Activated T-cell treated with anti-CD3 and anti-CD28 coated beads for 1 hour (primary cell): ENCODE measurements around the gene GAS7.

Source experiments
- DNase-seq: peaks from one replicate; pipeline ENCODE4 v3.0.0-alpha.2; 2020; ENCODE audit warnings: low read depth

Gene GAS7

DNA sequence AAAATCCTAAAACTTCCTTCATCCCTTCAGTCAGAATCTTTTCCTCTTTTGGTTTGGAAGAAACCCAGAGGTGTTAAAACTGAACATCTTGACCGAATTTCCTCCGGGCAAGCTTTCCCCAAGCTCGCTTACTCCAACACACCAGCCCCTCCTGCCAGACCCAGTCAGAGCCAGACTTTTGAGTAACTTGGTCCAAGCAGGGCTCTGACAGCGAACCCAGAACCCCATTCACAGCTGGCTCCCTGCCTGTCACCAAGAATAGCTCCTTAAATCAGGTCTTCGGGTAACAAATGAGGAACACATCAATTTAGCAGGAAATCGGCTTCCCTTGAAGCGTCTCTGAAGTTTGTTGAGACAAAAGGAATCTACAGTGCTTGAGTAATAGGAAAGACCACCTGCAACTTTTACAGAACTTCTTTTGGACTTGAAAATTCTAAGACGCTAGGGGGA lies 27.3 kb downstream of the GAS7 start:
- no peak for DNase-seq

DNA sequence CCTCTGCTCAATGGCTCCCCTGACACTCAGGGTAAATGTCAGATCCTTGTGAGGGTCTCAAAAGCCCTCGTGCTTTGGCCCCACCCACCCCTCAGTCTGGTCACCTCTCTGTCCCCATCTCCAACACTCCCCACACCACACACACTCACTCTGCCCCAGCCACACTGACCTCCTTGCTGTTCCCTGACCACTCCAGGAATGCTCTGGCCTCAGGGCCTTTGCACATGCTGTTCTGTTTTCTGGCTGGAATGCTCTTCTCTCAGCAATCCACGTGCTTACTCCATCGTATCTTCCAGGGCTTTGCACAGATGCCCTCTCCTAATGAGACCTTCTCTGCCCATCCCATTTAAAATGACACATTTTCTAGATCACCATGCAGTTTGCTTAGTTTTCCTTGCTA lies 28.2 kb downstream of the GAS7 start:
- DNase-seq = no peak

DNA sequence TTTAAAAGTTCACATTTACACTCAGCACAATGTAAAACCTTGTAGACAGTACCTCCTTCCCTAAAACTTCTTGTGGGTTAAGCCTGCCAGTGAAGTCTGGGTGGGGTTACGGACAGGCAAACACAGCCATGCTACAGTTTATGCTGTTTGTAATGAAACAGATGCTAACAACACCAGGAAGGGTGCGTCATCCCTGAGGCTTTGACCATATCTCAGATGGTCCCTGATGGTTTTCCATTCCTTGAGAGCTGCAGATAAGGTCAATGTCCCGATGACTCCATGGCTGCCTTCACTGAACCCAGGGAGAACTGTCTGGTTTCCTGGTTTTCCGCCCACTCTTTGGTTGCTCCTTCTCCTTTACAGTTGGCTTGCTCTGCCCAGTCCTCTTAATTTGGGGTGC lies 29.1 kb downstream of the GAS7 start:
- DNase-seq = no peak

DNA sequence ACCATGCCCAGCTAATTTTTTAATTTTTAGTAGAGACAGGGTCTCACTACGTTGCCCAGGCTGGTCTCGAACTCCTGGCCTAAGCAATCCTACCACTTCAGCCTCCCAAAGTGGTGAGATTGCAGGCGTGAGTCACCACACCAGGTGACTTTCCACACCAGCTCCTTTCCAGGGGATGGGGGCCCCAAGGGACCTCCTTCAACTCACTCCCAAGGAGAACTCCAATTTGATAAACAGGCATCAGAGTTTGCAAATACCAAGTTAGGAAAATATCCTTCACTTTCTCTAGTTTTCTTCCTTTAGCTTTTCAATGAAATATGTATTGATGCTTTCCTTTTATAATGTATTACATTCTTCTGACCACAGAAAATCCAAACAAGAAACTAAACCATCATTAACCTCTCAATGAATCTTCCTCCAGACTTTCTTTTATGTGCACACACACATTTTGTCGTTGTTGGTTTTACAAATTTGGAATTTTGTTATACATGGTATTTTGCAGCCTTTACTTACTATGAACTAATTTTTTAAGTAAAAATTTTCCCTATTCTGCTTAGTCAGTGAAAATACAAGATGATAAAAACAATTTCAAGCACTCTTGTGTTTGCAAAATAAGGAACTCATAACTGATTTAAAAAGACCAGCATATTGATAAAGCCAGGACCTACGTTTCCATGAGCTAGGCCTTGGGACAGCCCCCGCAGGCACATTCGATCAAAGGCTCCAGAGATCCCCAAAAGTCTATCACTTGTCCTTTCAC lies 32.0 kb downstream of the GAS7 start:
- DNase-seq = no peak

DNA sequence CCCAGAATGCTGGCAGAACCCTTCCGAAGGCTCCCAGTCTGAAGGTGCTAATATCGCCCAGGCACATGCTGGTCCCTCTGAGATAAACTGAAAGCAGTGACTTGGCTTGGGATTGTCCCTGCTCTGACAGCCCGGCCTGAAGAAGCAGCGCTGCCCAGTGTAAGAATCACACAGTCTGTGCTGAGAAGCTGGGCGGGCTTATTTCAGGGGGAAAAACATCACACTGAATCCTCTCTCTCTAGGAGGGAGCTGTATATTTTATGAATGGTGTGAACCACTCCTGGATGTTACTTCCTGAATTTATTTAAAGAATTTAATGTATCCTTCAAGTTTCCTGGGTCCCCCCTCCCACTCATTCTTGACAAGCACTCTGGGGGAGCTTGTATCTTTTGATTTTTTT lies 36.3 kb downstream of the GAS7 start:
- no peak for DNase-seq

DNA sequence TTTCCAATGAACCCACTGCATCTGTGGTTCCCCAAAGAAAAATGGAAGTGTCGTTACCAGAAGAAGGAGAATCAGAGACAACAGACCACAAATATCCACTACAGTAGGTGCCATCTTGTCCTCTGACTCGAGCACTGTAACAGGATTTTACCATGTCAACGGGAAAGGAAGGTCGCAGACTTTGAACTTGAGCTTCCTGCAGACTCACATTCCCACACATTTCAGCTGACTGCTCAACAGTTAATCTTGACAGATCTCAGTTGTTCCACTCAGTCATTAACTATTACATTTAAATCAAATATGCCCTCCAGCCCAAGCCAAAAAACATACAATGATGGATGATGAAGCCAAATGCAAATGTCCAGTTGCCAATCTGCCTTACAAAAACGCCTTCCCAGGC lies 37.0 kb downstream of the GAS7 start:
- no peak for DNase-seq

DNA sequence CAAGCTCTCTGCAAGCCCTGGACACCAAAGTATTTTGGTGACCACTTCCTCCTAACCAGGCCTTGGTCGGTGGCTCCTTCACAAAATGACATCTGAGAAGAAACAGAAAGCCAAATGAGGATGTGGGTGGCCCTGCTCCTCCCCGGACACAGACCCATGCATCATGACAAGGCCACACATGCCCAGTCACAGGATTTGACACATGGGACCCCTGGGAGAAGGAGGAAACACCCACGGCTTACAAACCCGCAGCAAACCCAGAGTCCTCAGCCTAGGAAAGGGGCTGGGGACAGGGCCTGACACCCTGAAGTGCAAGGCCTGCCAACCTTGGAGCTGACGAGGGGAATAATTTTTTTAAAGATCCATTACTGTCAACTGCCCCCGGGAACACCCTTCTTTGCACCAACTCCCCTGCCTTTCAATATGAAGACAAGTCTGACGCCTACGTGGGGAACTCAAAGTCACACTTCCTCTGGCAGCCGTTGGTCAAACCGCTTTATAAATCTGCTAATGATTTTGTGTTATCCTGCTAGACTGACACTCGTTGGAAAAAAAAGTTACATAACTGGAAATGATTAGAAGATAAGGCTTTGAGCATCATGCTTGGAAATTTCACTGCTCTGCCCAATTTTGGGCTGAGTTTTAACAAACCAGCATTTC lies 41.3 kb downstream of the GAS7 start:
- DNase-seq = no peak

DNA sequence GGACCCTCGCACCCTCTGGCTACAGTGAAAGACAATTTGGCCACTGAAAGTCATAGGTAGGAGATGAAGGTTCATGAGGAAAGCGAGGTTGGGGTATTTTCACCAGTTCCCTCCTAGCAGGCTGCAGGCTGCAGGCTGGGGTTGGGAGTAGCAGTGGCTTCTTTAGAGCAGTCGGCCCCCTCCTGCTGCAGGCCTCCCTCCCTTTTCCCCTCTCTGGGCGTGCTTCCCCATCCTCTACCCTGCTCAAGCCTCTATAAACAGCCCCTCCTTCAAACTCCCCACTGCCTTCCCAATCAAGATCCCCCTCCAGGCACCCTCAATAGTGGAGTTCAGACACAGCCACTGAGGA lies 41.8 kb downstream of the GAS7 start:
- DNase-seq = no peak

DNA sequence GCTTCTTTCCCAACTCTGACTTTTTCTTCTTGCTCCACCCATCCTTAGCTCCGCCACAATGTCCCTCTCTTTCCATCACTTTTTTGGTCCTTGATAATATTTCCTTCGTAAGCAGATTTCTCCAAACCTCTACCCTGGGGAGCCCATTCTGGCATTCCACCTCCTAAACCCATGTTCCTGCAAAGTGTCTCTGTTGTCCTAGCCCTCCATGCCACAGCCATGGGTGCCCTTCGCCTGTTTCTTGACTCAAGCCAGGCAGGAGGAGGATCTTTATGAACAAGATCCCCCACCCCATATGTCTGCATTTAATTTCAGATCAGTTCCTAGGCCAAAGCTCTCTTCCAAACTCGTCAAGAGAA lies 42.4 kb downstream of the GAS7 start:
- DNase-seq = no peak

DNA sequence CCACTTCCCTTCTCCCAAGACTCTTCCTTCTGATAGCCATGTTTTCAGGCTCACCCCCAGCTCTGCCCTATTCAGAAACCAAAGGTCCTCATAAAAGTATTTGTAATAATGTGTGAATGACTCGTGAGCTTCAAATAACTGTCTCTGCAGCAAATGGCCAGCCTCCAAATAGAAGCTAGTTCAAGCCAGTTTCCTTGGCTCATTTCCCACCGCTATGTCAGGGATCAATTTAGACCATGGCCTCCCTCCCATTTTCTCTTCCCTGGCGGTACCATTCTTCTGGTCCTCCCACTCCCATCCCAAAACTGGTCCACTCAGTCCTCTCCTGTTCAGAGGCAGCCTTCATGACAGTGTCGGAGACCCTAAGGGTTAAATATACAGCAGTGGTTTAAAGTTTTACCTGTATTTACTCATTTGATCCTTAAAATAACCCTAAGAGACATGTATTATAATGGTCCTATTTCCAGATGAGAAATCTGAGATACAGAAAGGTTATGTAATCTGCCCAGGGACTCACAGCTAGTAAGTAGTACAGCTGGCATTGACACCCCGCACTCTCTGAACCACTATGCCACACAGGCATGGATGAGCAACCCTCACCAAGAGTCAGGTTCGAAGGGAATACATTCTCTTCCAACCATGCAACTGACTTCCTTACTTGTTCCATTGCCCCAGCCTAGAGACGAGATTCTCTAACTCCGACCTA lies 42.9 kb downstream of the GAS7 start:
- DNase-seq = no peak

DNA sequence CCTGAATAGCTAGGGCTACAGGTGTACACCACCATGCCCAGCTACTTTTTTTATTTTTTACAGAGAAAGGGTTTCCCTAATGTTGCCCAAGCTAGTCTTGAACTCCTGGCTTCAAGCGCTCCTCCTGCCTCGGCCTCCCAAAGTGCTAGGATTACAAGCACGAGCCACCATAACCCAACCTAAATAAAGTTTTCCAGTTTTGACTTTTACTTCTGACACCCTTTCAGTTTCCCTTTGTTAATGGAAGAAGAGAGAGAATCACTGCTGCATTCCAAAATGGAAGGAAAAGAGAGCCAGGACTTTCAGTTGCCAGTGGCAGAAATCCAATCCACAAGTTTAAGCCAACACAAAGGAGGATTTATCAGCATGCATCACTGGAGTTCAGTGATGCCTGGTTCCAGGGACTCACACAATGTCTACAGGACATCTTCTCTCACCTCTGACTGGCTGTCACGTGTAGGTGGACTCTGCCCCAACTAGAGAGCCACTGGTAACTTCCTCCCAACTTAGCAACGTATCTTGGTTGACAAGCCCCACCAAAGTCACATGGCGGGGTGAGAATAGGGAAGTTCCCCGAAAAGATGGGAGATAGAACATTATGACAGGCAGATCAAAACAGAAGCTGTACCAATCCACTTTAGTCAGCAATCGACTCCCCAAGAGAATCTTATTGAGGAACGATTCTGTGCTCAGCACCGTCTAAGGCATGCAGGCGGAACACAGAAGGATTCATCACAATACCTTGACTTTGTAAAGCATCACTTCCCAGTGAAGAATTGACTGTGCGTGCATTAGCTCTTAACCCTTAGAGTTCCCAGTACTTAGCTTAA lies 46.5 kb downstream of the GAS7 start:
- DNase-seq = no peak

DNA sequence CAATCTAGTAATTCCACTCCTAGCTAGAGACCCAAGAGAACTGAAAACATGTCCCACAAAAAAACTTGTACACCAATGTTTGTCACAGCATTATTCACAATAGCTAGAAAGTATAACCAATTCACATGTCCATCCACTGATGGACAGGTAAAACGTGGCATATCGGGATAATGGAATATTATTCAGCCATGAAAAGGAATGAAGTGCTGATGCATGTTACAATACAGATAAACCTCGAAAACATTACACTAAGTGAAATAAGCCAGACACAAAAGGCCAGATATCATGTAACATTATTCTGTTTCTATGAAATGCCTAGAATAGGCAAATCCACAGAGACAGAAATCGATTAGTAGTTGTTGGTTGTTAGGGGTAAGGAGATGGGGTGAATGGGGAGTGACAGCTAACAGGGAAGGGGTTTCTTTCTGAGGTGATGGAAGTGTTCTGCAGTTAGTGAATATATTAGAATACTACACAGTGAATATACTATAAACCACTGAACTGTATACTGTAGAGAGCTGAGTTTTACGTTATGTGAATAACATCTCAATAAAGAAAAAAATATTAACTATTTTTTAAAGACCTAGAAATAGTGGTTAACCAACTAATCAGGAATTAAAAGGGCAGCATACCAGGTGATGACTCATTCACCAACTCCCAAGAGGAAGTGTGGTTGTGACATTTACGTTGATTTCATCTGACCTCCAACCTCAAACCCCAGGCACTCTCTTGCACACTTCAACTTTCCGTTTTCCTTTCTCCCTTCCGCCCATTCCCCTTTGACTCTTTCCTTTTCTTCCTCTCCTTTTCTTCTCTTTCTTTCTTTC lies 48.6 kb downstream of the GAS7 start:
- DNase-seq = no peak

DNA sequence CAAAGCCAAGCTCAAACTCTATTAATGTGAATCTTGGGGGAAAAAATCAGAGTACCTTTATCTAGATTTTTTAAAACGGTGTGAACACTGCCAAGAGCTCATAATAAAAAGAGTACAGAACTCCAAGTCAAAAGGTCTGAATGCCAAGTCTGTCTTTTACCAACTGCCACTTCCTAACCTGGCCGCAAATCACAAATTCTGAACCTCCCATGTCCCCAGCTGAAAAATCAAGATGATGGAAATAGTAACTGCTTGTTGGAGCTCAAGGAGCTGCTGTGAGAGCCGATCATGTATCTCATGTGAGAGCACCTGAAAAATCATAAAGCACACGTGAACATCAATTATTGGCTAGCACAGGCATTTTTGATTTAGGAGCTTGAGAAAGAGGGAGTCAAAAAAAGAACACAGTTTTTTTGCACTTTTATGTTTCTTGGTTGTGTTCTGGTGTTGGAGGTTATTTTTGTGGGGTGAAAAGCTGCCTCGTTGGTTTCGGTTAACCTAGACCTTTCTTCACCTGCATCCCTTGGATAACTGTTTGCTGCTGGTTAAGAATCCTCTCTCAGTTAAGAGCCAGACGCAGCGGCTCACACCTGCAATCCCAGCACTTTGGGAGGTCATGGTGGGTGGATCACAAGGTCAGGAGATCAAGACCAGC lies 50.5 kb downstream of the GAS7 start:
- DNase-seq = no peak

DNA sequence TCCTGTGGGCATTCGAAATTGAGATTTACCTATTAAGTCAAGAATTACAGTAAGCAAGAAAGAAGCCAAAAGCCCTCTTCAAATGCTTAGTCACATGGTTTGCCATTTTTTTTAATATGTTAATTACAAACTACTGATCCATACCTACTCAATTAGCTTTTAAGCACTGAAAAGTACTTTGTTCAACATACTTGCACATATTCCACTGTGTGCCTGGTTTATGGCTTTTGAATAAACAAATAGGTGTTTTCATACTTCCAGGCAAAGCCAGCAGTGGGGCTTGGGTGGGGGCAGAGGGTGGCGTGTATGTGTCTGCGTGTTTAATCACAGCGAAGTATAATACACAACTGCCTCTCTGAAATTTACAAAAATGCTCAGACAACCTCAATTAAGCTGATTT lies 51.4 kb downstream of the GAS7 start:
- no peak for DNase-seq

DNA sequence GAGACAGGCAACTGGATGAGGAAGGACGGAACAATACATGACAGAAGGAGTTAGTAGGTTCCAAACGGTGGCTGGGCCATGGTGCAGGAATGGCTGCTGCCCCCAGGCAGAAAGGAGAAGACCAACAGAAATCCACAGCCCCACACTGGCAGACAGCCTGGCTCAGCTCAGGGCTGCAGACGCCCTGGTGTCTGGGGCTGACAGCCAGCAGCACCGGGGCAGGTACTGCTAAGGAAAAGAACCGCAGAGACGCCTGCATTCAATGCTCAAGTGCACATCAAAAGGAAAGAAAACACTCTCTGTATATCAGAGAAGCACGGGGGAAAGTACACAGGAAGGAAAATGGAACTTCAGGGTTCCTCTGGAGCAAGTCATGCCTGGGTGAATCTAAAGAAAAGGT lies 53.4 kb downstream of the GAS7 start:
- DNase-seq = no peak

DNA sequence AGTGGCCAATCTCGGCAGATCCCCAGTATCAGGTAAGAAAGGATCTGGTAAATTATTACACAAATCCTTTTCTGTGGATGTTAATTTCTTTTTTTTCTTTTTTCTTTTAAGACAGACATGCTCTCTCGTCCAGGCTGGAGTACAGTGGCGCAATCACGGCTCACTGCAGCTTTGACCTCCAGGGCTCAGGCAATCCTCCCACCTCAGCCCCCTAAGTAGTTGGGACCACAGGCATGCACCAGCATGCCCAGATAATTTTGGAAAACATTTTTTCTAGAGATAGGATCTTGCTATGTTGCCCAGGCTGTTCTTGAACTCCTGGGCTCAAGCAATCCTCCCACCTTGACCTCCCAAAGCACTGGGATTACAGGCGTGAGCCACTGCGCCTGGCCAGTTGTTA lies 54.0 kb downstream of the GAS7 start:
- no peak for DNase-seq

DNA sequence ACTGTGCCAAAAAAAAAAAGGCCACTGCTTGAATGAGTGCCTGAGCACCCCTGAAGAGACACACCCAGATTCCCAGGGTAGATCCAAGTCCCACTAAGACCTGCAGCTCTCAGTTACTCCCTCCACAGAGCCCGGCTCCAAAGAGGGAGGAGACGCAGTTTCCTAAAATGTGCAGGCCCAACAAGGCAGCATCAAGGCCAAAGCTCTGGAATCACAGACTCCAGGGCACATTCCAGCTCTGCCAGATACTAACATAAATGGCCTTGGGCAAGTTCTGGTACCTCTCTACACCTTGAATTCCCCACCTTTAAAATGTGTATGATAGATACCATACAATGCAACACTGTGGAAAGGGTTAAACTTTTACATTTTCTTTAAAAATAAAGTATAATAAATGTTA lies 57.0 kb downstream of the GAS7 start:
- DNase-seq = no peak

DNA sequence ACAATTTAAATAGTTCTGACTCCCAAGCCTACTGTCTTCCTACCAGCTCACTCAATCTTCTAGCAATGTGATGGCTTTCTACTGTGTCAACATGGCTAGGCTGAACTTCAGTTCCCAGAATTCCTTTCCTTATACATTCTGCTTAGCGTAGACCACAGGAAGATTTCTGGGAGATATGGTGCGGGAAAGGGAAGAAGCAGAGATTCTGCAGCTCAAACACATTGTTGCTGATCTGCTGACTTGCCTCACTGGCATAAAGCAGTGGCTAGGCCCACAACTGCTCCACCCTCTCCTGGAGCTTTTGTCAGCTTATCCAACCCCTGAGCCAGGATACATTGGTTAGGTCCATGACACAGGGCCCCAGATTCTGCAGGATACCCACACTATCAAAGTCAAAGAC lies 58.8 kb downstream of the GAS7 start:
- DNase-seq = no peak

DNA sequence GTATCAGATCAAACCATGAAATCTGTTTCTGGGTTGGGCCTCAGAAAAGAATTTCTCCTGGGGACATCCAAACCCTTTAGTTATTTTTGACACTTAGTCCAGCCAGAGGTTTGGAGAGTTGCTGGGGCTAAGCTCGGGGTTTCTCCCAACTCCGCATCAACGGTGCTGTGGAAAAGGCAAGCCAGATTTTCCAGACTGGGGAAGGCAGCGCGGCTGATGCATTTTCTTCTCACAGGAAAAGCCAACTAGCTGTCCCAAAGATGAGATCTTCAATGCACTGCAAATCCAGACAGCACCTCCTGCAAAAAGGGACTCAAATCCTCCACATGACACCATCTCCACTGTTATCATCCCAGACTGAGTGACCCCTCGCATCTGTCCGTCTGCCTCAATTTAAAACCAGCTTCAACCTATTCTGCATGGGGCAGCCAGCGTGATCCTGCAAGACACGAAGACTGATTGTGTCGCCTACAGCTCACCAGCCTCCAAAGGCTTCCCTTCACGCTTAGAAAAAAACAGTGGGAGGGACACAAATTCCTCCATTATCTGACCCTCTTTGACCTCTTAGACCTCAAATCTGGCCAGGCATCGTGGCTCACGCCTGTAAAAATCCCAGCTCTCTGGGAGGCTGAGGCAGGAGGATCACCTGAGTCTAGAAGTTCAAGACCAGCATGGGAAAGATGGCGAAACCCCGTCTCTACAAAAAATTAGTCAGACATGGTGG lies 62.0 kb downstream of the GAS7 start:
- no peak for DNase-seq

DNA sequence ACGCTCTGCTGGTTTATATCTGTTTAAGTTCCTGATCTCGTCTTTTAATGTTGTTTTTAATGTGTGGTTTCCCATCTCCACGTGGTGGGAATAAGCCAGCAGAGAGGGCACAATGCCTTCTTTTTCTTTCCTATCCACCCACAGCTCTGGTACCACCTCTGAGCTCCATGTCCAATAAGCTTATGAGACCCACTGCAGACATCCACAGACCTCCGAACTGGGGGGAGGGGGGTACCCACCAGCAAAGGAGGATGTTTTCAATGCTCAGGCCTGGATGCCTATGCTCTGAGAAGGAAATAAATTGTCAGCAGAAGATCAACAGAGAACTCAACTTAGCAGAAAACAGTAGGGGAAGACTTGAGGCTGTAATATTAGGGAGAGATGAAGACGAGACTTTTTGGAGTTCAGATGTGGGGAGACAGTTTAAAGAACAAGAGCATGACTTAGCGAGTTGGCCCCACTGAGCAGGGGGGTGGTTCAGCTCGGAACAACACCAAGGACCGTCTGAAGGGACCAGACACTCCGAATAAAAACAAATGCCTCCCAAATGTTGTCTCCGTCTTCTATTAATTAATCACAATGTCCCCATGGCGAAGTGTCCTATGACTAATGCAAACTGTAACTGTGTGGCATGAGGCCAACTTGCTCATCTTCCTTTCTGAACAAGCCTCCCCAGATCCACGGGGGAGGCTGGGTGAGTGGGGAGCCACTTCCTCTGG lies 62.7 kb downstream of the GAS7 start:
- no peak for DNase-seq
